HepG2 (cell line): ENCODE measurements around the gene FRMD4A. TPM values are rescaled to one million over a fixed set of nuclear protein-coding genes. Genes with fewer than 3 reads are reported as not detected.
A peak's percentile ranks its signal among the peaks of the same experiment; 100 is the strongest.

Experiments used
- ATAC-seq: fragments of 200-7000 bp; cut with Tn5 transposase; 3 replicates; pipeline ENCODE4 v1.9.1; 2020; ENCODE audit warnings: mild to moderate bottlenecking, moderate library complexity
- BruUV-seq: library from RNA; stranded (reverse); fragments of 400-500 nt; replicated peaks from 2 replicates; lab custom pipeline; 2021; lab: Mats Ljungman, UMichigan
- CTCF ChIA-PET: fragments of 300-600 bp; formaldehyde crosslinking; extraction: SDS; loops from one replicate; lab custom pipeline; 2021; ENCODE audit warnings: low total read pairs, inconsistent platforms, low intra/inter-chr PET ratio; lab: Yijun Ruan, JAX
- POLR2A ChIA-PET: fragments of 350-600 bp; sonication (Branson Sonifier 250); formaldehyde crosslinking; loops from one replicate; lab custom pipeline; 2020; ENCODE audit warnings: antibody characterized with exemption, inconsistent platforms; lab: Yijun Ruan, JAX
- DNase-seq: peaks from one replicate; pipeline ENCODE4 v3.0.0-alpha.2; 2015; ENCODE audit warnings: low spot score
- FAIRE-seq: peaks from 3 replicates; lab custom pipeline; 2011; peaks lifted over from hg19 to GRCh38; lab: Jason Lieb, UNC
- H2AFZ ChIP-seq: one replicate; pipeline ENCODE4 v1.6.1; 2011; ENCODE audit warnings: low read length, inconsistent platforms
- H3K27ac ChIP-seq: fragments of 300-600 bp; 3 replicates; pipeline ENCODE4 v1.8.0; 2011; ENCODE audit warnings: mixed run types, mild to moderate bottlenecking, mixed read lengths, low read length, inconsistent platforms; ENCODE audit not compliant: insufficient read depth; ENCODE audit errors: extremely low read length
- H3K27me3 ChIP-seq, 2 experiments: fragments of 200-600 bp in 1 of 2; 2 replicates in 1 of 2; 3 replicates in 1 of 2; pipeline versions ENCODE4 v1.6.0 to v1.8.0; 2011; ENCODE audit warnings: low read length in 2 of 2, mild to moderate bottlenecking in 2 of 2, moderate library complexity in 2 of 2, inconsistent platforms in 1 of 2; ENCODE audit not compliant: insufficient read depth in 2 of 2, control insufficient read depth in 1 of 2
- H3K36me3 ChIP-seq, 2 experiments: fragments of 200-600 bp in 1 of 2; replicated peaks in 1 of 2; 2 replicates in 1 of 2; 3 replicates in 1 of 2; pipeline versions ENCODE4 v1.5.1 to v1.8.0; 2011; ENCODE audit warnings: low read length in 2 of 2, inconsistent platforms in 1 of 2; ENCODE audit not compliant: insufficient read depth in 2 of 2, control insufficient read depth in 1 of 2
- H3K4me1 ChIP-seq: 2 replicates; pipeline ENCODE4 v1.5.1; 2012; ENCODE audit warnings: low read length, inconsistent platforms; ENCODE audit not compliant: insufficient read depth
- H3K4me2 ChIP-seq: 2 replicates; pipeline ENCODE4 v1.6.0; 2011; ENCODE audit warnings: low read depth, low read length, inconsistent platforms
- H3K4me3 ChIP-seq, 3 experiments: fragments of 200-600 bp in 1 of 3; sonication (generic), shearing (Covaris generic) in 1 of 3; replicated peaks in 1 of 3; 2 replicates each; pipeline ENCODE4 v1.5.1; 2011 to 2016; ENCODE audit warnings: low read length in 3 of 3, inconsistent platforms in 2 of 3, low read depth in 2 of 3, mild to moderate bottlenecking in 2 of 3, control low read depth in 1 of 3, mixed read lengths in 1 of 3; ENCODE audit not compliant: insufficient read depth in 1 of 3
- H3K79me2 ChIP-seq: one replicate; pipeline ENCODE4 v1.6.1; 2011; ENCODE audit warnings: low read length, inconsistent platforms; ENCODE audit not compliant: insufficient read depth
- H3K9ac ChIP-seq: 2 replicates; pipeline ENCODE4 v1.6.0; 2011; ENCODE audit warnings: mild to moderate bottlenecking, low read depth, low read length, inconsistent platforms; ENCODE audit not compliant: insufficient read depth
- H3K9me3 ChIP-seq: 2 replicates; pipeline ENCODE4 v1.5.1; 2012; ENCODE audit warnings: mild to moderate bottlenecking, low read length
- H4K20me1 ChIP-seq: 2 replicates; pipeline ENCODE4 v1.6.0; 2011; ENCODE audit warnings: inconsistent platforms, mild to moderate bottlenecking, low read length, moderate library complexity; ENCODE audit not compliant: insufficient read depth
- CHCHD3 ChIP-seq: sonication (generic); formaldehyde crosslinking; IDR thresholded peaks from 2 replicates; pipeline ENCODE4 v1.8.0; 2022; ENCODE audit warnings: mild to moderate bottlenecking, missing genetic modification reagents, moderate library complexity
- GABPB1 ChIP-seq: IDR thresholded peaks from 2 replicates; pipeline ENCODE4 v1.6.1; 2016; ENCODE audit warnings: mild to moderate bottlenecking, missing genetic modification reagents, moderate library complexity, missing compliant biosample characterization
- HOXA7 ChIP-seq: sonication (generic); formaldehyde crosslinking; IDR thresholded peaks from 2 replicates; pipeline ENCODE4 v1.8.1; 2022; ENCODE audit warnings: mild to moderate bottlenecking, missing genetic modification reagents, moderate library complexity
- KDM2A ChIP-seq: sonication (generic); formaldehyde crosslinking; IDR thresholded peaks from 2 replicates; pipeline ENCODE4 v1.4.0; 2020; ENCODE audit warnings: low read depth, missing genetic modification reagents, borderline replicate concordance
- KDM3A ChIP-seq: IDR thresholded peaks from 2 replicates; pipeline ENCODE4 v1.6.1; 2018; ENCODE audit warnings: low read depth, missing compliant biosample characterization
- MIER2 ChIP-seq: IDR thresholded peaks from 2 replicates; pipeline ENCODE4 v1.6.1; 2016; ENCODE audit warnings: missing biosample characterization, missing genetic modification reagents
- NFATC3 ChIP-seq: sonication (generic); formaldehyde crosslinking; IDR thresholded peaks from 2 replicates; pipeline ENCODE4 v1.5.1; 2020; ENCODE audit warnings: mild to moderate bottlenecking, missing genetic modification reagents
- PCBP2 ChIP-seq: fragments of 200-400 bp; formaldehyde crosslinking; optimal IDR thresholded peaks from 2 replicates; pipeline ENCODE3; 2018; ENCODE audit warnings: low read length, low read depth; ENCODE audit not compliant: poor library complexity, severe bottlenecking
- ZFP41 ChIP-seq: sonication (generic); formaldehyde crosslinking; IDR thresholded peaks from 2 replicates; pipeline ENCODE4 v1.4.0; 2020; ENCODE audit warnings: mild to moderate bottlenecking, missing genetic modification reagents, borderline replicate concordance
- ZMYM3 ChIP-seq: sonication (generic); formaldehyde crosslinking; IDR thresholded peaks from 2 replicates; pipeline ENCODE4 v1.5.1; 2020; ENCODE audit warnings: mild to moderate bottlenecking, missing genetic modification reagents
- ZNF121 ChIP-seq: sonication (generic); formaldehyde crosslinking; IDR thresholded peaks from 2 replicates; pipeline ENCODE4 v1.5.0; 2020; ENCODE audit warnings: mild to moderate bottlenecking, missing genetic modification reagents
- ZNF180 ChIP-seq: sonication (generic); formaldehyde crosslinking; IDR thresholded peaks from 2 replicates; pipeline ENCODE4 v1.4.0; 2020; ENCODE audit warnings: low read depth, missing genetic modification reagents, borderline replicate concordance
- ZNF784 ChIP-seq: sonication (generic); formaldehyde crosslinking; IDR thresholded peaks from 2 replicates; pipeline ENCODE4 v1.5.1; 2020; ENCODE audit warnings: missing genetic modification reagents, mild to moderate bottlenecking, borderline replicate concordance
- WGBS: methylation state at CpG from one replicate; pipeline ENCODE4 v1.1.6; 2017; ENCODE audit warnings: low lambda C conversion rate; 5-methylcytosine and 5-hydroxymethylcytosine counted together
- in situ Hi-C: cut with HindIII; loops from 2 replicates; pipeline ENCODE4 v1.10.0; 2017; ENCODE audit warnings: low pct_unique_long_range_greater_than_20kb; ENCODE audit not compliant: extremely low pct_ligation_motif_present
- intact Hi-C: fragments of 100-400 bp; cut with micrococcal nuclease; formaldehyde crosslinking; loops from one replicate; pipeline ENCODE4 v1.10.0; 2022; ENCODE audit not compliant: unreplicated experiment
- polyA plus RNA-seq, 8 experiments: library from polyadenylated mRNA; depleted of rRNA in 3 of 8; stranded (reverse) in 7 of 8; unstranded in 1 of 8; fragments of >200 nt; fragmentation: Illumina TruSeq in 4 of 8; extraction: Trizol in 4 of 8; gene quantifications; 2 replicates each; pipeline versions ENCODE4 v1.2.1 to v1.2.3, GENCODE V29; 2011 to 2016; ENCODE audit warnings: low read depth in 4 of 8, missing spikeins in 1 of 8, mixed read lengths in 1 of 8; ENCODE audit not compliant: insufficient read depth in 1 of 8
- total RNA-seq, 5 experiments: library from RNA; depleted of rRNA; stranded (reverse); fragments of >200 nt; fragmentation: Illumina TruSeq; extraction: Trizol; gene quantifications; 2 replicates each; pipeline ENCODE4 v1.2.3, GENCODE V29; 2016; ENCODE audit warnings: low read depth in 1 of 5
- TF ChIP-seq, protein P1 (sequence below), 2 experiments: sonication (generic) in 1 of 2; formaldehyde crosslinking in 1 of 2; IDR thresholded peaks; 2 replicates each; pipeline versions ENCODE4 v1.4.0 to v1.6.1; 2018 to 2020; ENCODE audit warnings: missing genetic modification reagents in 2 of 2, borderline replicate concordance in 1 of 2, low read depth in 1 of 2, mild to moderate bottlenecking in 1 of 2, missing biosample characterization in 1 of 2
- TF ChIP-seq, protein P2 (sequence below): sonication (generic); formaldehyde crosslinking; IDR thresholded peaks from 2 replicates; pipeline ENCODE4 v1.8.1; 2022; ENCODE audit warnings: mild to moderate bottlenecking, missing genetic modification reagents

Gene FRMD4A
- total and polyA plus RNA-seq, 2 of the 13 experiments (the other 11 are each of a cell fraction or from before 2014, with no cell fraction given): 0.09 to 0.26 TPM

GRCh38 chr10:13771992-13772391 lies 558.7 kb downstream of the FRMD4A start:
- no peak overlapping the region for H2AFZ ChIP-seq
- intact Hi-C loops: no loop called here
- no peak for ATAC-seq
- DNase-seq: no peak
- no peak for FAIRE-seq
- no peaks in the 10 kb centered on the region for H3K9me3 ChIP-seq
- H3K9ac ChIP-seq: no peak overlapping the region
- H3K27me3 ChIP-seq: no peaks in the 10 kb centered on the region
- H3K4me3 ChIP-seq: no peak overlapping the region
- no peaks in the 10 kb centered on the region for H3K36me3 ChIP-seq
- CTCF ChIA-PET: no interaction called here
- H3K4me2 ChIP-seq: no peak overlapping the region
- BruUV-seq: no TSS peak
- WGBS: 69% methylated on average over 4 of the region's 4 CpGs
- H3K27ac ChIP-seq: no peak overlapping the region
- POLR2A ChIA-PET: no interaction called here
- no peak for TF ChIP-seq NFATC3 (CRISPR knock-in tag)
- TF ChIP-seq ZFP41 (CRISPR knock-in tag): no peak
- TF ChIP-seq PCBP2: no peak
- TF ChIP-seq ZNF784: no peak
- no peak for TF ChIP-seq HOXA7 (CRISPR knock-in tag)
- TF ChIP-seq ZNF180 (CRISPR knock-in tag): no peak
- no peak for TF ChIP-seq KDM3A
- H3K4me1 ChIP-seq: peaks cover 16% of the 10 kb centered on the region
- in situ Hi-C loops: no loop called here
- no peaks in the 10 kb centered on the region for H3K79me2 ChIP-seq
- no peaks in the 10 kb centered on the region for H4K20me1 ChIP-seq

DNA sequence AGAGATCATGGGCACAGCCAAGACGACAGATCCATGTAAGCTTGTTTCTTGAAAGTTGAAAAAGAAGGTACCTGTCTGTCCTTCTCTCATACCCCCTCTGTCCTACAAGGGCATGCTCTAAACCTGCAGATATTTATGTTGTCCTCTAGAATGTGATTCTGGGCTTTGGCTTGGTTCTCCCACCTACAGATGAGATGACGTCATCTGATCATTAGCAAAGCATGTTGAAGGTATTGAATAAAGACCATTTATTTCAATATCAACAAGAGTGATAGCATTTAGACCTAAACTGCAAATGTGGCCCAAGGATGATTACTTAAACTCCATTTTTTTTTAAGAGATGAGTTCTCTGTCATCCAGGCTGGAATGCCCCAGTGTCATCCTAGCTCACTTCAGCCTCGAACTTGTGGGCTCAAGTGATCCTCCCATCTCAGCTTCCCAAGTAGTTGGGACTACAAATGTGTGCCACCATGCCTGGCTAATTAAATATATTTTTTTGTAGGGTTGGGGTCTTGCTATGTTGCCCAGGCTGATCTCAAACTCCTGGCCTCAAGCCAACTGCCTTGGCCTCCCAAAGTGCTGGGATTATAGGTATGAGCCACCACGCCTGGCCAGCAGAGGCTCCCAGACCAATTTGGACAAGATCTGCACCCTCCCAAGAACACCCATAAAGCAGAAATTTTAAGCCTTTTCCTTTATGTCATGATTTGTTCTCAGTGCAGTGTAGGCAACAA lies 559.8 kb downstream of the FRMD4A start:
- H3K4me1 ChIP-seq: peaks cover 27% of the 10 kb centered on the region
- no peak for FAIRE-seq
- H3K79me2 ChIP-seq: no peaks in the 10 kb centered on the region
- no peak overlapping the region for H3K4me2 ChIP-seq
- no peak overlapping the region for H3K4me3 ChIP-seq
- H3K9me3 ChIP-seq: no peaks in the 10 kb centered on the region
- no peak for ATAC-seq
- CTCF ChIA-PET: no interaction called here
- intact Hi-C loops (no loop called here), in situ Hi-C loops (no loop called here)
- no peak for DNase-seq
- H3K36me3 ChIP-seq: no peaks in the 10 kb centered on the region
- no peak overlapping the region for H3K9ac ChIP-seq
- 73% methylated on average over 4 of the region's 4 CpGs for WGBS
- no peaks in the 10 kb centered on the region for H4K20me1 ChIP-seq
- no peaks in the 10 kb centered on the region for H3K27me3 ChIP-seq
- H2AFZ ChIP-seq: no peak overlapping the region
- POLR2A ChIA-PET: no interaction called here
- no TSS peak for BruUV-seq
- no peak overlapping the region for H3K27ac ChIP-seq
- TF ChIP-seq ZMYM3 (CRISPR knock-in tag): no peak
- no peak for TF ChIP-seq KDM2A (CRISPR knock-in tag)
- no peak for TF ChIP-seq MIER2 (CRISPR knock-in tag)
- TF ChIP-seq, protein P1, sequence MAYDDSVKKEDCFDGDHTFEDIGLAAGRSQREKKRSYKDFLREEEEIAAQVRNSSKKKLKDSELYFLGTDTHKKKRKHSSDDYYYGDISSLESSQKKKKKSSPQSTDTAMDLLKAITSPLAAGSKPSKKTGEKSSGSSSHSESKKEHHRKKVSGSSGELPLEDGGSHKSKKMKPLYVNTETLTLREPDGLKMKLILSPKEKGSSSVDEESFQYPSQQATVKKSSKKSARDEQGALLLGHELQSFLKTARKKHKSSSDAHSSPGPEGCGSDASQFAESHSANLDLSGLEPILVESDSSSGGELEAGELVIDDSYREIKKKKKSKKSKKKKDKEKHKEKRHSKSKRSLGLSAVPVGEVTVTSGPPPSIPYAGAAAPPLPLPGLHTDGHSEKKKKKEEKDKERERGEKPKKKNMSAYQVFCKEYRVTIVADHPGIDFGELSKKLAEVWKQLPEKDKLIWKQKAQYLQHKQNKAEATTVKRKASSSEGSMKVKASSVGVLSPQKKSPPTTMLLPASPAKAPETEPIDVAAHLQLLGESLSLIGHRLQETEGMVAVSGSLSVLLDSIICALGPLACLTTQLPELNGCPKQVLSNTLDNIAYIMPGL (CRISPR knock-in tag; IDR thresholded peaks at IDR 0.05; ENCODE audit: borderline replicate concordance in 1 of 2, low read depth in 1 of 2): no peak
- no peak for TF ChIP-seq CHCHD3 (CRISPR knock-in tag)
- peak; percentile 47; the same call in 1 of the 2 replicates for TF ChIP-seq ZNF121 (CRISPR knock-in tag)
- TF ChIP-seq GABPB1 (CRISPR knock-in tag): no peak
- TF ChIP-seq, protein P2, sequence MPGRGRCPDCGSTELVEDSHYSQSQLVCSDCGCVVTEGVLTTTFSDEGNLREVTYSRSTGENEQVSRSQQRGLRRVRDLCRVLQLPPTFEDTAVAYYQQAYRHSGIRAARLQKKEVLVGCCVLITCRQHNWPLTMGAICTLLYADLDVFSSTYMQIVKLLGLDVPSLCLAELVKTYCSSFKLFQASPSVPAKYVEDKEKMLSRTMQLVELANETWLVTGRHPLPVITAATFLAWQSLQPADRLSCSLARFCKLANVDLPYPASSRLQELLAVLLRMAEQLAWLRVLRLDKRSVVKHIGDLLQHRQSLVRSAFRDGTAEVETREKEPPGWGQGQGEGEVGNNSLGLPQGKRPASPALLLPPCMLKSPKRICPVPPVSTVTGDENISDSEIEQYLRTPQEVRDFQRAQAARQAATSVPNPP (CRISPR knock-in tag): no peak
